B cell (primary cell): ENCODE measurements around the gene REG3A.

ENCODE experiments used
- EZH2 ChIP-seq: IDR thresholded peaks from 2 replicates; pipeline ENCODE4 v1.6.1; 2012; ENCODE audit warnings: borderline replicate concordance, low read depth, mild to moderate bottlenecking, moderate library complexity, low read length; ENCODE audit not compliant: insufficient read depth, poor library complexity, severe bottlenecking
- TF ChIP-seq, protein P1 (sequence below): fragments of 200-600 bp; IDR thresholded peaks from one replicate; pipeline ENCODE4 v1.8.0; 2022; ENCODE audit warnings: antibody characterized with exemption, mild to moderate bottlenecking

DNA sequence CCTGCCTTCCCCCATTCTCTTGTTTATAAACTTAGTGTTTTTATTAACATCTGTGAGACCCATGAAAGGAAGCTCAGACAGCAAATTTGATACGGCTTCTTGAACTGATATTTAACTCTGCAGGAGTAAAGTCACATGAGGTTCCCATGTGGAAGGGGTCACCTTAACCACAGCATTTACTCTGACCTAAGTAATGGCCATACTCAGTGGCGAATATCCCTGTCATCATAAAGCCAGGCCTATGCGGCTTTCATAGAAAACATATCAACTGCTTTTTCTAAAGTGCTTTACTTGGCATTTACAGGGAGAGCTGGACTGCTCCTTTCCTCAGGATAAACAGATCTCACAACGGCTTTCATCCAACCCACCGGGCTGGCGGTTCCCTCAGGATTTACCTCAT lies 30.3 kb downstream of the REG3A start:
- TF ChIP-seq, protein P1, sequence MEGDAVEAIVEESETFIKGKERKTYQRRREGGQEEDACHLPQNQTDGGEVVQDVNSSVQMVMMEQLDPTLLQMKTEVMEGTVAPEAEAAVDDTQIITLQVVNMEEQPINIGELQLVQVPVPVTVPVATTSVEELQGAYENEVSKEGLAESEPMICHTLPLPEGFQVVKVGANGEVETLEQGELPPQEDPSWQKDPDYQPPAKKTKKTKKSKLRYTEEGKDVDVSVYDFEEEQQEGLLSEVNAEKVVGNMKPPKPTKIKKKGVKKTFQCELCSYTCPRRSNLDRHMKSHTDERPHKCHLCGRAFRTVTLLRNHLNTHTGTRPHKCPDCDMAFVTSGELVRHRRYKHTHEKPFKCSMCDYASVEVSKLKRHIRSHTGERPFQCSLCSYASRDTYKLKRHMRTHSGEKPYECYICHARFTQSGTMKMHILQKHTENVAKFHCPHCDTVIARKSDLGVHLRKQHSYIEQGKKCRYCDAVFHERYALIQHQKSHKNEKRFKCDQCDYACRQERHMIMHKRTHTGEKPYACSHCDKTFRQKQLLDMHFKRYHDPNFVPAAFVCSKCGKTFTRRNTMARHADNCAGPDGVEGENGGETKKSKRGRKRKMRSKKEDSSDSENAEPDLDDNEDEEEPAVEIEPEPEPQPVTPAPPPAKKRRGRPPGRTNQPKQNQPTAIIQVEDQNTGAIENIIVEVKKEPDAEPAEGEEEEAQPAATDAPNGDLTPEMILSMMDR = no peak
- no peak for TF ChIP-seq EZH2
